Endometrium (tissue), 2 donors: ENCODE measurements around the gene CLIC5.
"Not testable (repeated sequence)": the region's sequence is repeated elsewhere in the genome, so short reads cannot be mapped to it uniquely, and the experiment has no call there.

Experiments
- FAIRE-seq: peaks from 2 replicates; lab custom pipeline; 2012; peaks lifted over from hg19 to GRCh38; lab: Jason Lieb, UNC
- donor health status: control.
- donor health status: control.

Gene CLIC5

DNA sequence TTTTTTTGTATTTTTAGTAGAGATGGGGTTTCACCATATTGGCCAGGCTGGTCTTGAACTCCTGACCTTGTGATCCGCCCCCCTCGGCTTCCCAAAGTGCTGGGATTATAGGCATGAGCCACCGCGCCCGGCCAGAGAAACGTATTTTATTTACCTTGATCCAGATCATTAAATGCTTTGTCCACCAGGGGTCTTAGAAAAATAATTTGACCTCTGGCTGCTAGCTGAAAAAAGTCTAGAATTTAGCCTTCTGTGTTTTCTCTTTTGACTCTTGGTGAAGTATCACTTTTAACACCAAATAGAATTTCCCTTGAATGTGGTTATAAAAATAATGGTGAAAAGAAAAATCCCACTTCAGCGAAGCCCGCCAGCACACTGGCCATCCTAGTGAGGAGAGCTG, 89.2 kb downstream of the CLIC5 start:
- not testable (repeated sequence) for FAIRE-seq

DNA sequence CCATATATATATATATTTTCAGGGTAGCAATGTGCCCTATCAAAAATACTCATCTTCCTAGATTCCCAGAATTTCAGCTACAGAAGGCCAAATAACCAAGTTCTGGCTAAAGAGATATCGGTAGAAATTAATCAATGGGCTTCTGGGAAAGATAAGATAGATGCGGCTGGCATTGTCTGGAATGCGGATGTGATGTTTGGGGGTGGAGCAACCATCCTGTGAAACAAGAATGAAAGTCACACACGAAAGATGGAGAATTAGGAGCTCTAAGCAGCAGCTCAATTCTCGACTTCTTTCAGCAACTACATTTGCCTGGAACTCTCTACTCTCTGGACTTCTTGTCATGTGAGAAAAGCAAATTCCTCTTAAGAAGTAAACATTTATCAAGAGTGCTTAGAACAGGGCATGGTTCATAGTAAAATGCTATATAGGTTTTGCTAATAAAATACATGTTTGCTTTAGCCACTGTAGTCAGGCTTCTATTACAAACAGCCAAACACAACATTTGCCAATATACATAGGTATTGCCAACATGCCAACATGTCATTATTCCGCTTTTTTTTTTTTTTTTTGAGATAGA, 90.8 kb downstream of the CLIC5 start:
- FAIRE-seq: no peak

- no peak for FAIRE-seq
Measured at GRCh38 chr6:45923831-45924391, 91.7 kb downstream of the CLIC5 start.

- peak; percentile 43 for FAIRE-seq
Measured at GRCh38 chr6:45922728-45923351, 92.8 kb downstream of the CLIC5 start.

DNA sequence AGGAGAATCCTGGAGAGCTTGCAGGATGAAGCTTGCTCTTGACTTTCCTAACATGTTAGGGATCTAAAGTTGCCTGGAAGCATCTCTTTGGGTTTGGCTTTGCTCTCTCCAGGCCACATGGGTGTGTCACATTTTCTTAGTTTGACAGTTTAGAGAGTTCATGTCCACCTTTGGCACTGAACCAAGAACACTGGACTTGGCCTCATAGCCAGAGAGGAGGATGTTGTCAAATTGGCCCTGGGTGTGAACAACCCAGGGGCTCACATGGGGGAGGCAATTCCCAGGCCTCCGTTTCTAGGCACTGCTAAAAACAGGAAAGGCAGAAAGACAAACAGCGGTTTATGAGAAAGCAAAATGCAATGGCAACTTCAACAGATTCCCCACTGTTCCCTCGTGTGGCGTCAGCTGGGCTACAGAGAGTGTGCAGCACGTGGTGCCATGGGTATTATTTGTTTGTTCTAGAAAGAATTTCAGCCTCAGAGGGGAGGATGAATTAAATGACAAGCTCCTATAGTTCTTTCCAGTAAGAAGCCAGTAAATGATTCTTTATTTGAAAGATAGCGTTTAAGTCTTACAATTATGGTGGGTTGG, 93.9 kb downstream of the CLIC5 start:
- FAIRE-seq: no peak

DNA sequence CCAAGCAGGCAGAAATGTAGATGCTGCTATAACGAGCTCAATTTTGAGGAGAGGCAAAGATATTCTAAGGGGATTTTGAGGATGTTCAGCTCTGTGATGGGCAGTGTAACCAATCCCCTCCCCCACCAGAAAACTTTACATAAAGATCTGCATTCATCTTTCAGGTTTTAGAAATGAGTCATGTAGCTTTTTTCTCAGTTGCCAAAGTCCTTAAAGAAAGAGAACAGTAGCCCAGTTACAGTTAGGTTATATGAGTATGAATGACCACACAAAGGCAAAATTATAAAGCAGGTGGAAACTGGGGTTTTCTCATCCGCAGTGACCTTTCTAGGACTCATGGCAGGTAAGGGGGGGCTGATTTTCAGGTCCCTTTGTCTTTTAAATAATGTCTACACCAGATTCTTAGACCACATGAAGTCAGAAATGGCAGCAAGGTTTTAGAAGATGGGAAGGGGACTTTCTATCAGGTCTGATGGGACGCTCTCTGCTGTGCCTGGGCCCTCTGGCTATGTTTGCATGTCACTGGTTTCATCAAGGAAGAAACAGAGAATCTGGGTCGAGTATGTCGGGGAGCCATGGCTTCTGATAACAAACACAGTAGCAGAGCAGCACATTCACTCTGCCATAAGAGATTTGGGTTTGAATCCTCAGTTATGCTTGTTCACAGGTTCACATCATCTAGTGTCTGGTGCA, 94.7 kb downstream of the CLIC5 start:
- FAIRE-seq: no peak

GRCh38 chr6:45917439-45917838, 98.2 kb downstream of the CLIC5 start:
- FAIRE-seq: no peak

DNA sequence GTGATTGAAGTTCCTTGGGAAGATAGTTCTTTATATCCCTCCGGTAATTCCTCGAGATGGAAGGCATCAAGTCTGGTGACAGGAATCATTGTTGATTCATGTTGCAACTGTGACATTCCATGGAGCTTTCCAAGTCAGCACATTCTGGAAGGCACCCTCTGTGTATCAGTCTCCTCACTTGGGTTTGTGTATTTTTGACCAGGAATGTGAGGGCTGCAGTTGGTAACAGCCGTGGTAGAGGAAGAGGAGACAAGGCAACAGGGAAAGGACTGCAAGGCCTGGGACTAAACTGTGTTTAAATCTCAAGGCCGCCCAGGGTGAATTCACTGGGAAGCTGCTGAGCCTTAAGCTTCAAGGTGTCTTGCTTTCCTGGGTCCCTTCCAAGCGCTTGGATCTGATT, 99.0 kb downstream of the CLIC5 start:
- FAIRE-seq: no peak

- no peak for FAIRE-seq
Measured at GRCh38 chr6:45915780-45916468, 99.7 kb downstream of the CLIC5 start.

GRCh38 chr6:45911691-45912090, 104.0 kb downstream of the CLIC5 start:
- no peak for FAIRE-seq

DNA sequence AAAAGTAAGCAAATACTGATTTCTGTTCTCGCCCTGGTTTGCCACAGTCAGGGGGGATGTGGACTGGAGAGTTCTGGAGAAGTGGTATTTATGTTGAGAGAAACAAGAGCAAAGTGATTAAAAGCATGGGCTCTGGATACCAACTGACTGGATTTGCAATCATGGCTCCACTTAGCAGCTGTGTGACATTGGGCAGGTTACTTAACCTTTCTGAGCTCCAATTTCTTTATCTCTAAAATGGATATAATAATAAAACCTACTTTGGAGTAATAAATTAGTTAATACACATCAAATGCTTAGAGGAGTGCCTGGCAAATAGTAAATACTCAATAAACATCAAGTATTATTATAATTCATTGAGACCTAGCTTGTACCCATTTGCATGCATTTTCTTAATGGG, 111.7 kb downstream of the CLIC5 start:
- no peak for FAIRE-seq

GRCh38 chr6:45902984-45903383, 112.7 kb downstream of the CLIC5 start:
- no peak for FAIRE-seq

GRCh38 chr6:45901767-45902650, 113.7 kb downstream of the CLIC5 start:
- no peak for FAIRE-seq

DNA sequence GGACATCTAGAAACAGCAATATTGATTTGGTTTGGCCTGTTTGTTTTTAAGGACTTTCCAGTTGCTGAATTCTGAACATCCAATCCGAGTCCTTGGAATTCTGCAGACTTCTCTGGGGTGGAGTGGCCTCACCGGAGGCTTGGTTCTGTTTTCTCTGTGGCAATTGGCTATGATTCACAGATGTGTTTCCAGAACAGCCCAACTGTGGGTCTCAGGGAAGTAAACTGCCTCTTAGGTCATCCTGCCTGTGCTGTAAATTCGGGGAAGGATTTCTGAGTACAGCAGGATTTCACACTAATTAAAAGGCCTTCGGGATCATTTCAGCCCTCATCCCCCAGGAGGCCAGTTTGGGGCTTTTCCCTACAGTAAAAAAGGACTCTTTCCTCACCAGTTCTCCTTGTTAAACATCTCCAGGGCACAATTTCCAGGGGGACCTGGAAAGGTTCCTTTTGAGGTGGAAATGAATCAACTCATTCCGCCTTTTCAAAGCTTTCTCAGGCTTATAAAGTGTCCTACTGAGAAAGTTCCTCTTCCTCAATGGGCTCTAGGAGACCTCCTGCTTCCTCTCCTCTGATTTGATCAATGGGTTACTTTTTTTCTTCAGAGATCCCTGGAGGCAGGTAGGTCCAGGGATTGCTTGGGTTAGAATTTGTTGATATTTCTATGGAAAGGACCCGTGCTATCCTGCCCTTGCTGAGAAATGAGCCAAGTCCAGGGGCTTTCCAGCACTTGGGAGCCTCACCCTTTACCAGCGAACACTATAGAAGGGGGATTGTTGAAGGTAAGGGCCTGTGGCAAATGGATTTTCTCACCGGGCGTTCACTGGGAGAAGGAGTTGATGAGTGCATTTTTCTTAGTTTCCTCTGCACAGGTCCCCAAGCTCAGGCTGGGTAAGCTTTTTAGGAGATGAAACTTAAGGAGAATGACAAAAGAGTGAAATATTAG, 114.6 kb downstream of the CLIC5 start:
- FAIRE-seq: no peak

GRCh38 chr6:45899683-45899946, 116.0 kb downstream of the CLIC5 start:
- FAIRE-seq: no peak

DNA sequence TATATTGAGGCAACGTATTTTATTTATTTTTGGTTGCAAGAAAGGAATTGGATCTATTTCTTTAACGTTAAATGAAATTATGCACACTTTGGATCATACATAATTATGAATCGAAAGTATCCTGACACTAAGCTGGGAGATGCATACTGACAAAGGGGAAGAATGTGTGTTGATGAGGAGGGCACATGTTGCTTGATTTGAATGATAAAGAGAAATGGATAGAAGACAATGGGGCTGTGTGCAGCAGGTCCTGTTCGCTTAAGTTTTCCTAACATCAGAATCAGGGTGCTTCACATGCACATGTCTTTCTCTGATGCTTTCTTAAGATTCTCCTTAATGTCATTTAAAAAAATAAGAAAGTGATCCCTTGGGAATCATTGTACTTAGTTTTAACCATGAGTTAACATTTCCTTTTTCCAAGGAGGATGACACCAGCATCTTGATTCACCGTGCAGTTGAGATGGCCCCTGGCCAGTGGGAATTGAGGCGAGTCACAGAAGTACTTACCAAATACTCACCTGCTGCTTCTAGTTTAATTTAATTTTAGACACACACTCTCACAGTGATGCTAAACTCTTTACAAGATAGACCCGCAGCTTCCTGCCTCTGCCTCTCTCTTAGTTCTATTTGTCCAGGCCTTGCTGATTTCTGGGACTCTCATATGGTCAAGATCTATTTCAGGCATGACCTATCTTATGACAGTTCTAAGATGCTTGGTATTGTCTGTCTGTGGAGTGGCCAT, 116.5 kb downstream of the CLIC5 start:
- FAIRE-seq: no peak

DNA sequence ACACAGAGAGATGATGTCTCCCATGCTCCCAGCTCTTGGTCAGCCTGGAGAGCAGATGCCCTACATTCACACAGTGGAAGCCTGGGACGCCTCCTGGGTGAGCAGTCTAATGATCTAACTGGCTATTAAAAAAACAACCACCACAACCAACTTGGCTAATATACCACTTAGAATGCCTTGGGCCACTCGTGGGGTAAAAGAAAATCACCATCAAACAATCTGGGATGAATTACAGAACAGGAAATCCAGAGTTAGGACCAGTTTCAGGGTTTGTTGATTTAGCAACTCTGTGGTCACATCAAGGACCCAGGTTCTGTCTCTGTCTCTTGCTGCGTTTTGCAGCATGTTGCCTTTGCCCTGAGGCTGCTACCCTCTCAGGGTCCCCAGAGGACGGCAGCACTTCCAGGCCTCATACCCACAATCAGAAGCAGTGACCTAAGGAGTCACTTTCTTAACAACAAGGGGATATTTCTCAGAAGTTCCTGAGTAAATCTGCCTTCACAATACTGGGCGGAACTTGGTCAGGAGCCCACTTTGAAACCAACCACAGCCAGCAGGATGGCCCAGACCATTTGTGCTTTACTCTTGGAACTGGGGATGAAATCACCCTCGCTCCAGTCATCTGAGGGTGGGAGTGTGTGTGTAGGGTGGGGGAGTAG, 118.7 kb downstream of the CLIC5 start:
- FAIRE-seq: no peak

DNA sequence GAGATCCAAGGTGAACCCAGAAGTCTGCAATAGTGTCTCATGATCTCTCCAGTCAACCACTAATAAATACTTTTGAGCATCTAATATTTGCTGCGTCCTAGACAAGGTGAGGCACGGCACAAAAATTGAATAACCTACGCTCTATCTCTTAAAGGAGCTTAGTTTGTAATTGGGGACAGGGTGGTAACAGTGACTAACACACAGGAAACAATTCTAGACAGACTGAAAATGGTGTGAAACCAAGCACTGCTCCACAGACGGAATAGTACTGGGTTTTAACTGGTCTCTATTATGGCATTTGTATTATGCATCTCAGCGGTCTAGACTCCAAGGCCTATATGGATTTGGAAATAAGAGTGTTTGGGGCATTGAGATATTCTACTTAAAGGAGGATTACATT, 120.1 kb downstream of the CLIC5 start:
- FAIRE-seq: no peak

DNA sequence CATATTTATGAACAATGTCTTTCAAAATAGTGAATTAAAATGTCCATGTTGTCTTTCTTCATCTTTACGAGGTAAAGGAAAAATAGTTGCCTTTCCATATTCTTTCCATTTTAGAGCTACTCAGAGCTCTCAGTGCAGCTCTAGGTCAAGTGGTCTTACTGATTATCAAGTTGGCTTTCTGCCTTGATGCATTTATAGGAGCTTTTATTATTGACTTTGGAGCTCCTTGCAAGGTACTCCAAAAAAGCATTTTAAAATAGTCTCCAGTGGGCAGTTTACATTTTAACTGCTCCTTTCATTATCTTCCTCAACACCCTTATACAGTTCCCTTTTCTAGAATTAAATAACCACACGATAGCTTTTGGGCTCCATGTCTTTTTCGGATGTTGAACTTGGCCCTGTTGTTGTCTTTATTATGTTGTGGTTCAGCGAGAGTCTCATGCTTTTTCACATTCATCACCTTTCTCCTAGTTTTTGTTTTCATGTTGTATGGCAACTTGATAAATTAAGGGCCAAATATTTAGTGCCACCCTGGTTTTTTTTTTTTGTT, 122.9 kb downstream of the CLIC5 start:
- no peak for FAIRE-seq
